Endothelial cell of umbilical vein (primary cell): Measurements from ENCODE around the gene NOL12. TPM values are rescaled to one million over a fixed set of nuclear protein-coding genes. Genes with fewer than 3 reads are reported as not detected.

Source experiments
- BruUV-seq: library from RNA; stranded (reverse); fragments of 400-500 nt; replicated peaks from 2 replicates; lab custom pipeline; 2021; lab: Mats Ljungman, UMichigan
- CTCF ChIA-PET: fragments of 300-600, 350-600 bp; sonication (Branson Sonifier 250); formaldehyde crosslinking; loops from one replicate; lab custom pipeline; 2021; ENCODE audit warnings: antibody characterized with exemption, inconsistent platforms; lab: Charles Lee
- POLR2A ChIA-PET: fragments of 300-600, 350-600 bp; sonication (Branson Sonifier 250); formaldehyde crosslinking; loops from one replicate; lab custom pipeline; 2021; ENCODE audit warnings: antibody characterized with exemption, inconsistent platforms; lab: Charles Lee
- DNase-seq: peaks from one replicate; pipeline ENCODE4 v3.0.0-alpha.2; 2011; ENCODE audit warnings: low read depth, low spot score
- FAIRE-seq: peaks from 2 replicates; lab custom pipeline; 2011; peaks lifted over from hg19 to GRCh38; lab: Jason Lieb, UNC
- H2AFZ ChIP-seq: 2 replicates; pipeline ENCODE4 v1.6.0; 2012; ENCODE audit warnings: low read depth, low read length, control low read depth, inconsistent platforms
- H3K27ac ChIP-seq: 2 replicates; pipeline ENCODE4 v1.5.1; 2011; ENCODE audit warnings: low read depth, mild to moderate bottlenecking, control low read depth, low read length, moderate library complexity; ENCODE audit not compliant: insufficient read depth
- H3K27me3 ChIP-seq, 2 experiments: 2 replicates each; pipeline versions ENCODE4 v1.6.0 to v1.6.1; 2011; ENCODE audit warnings: low read length in 2 of 2, mixed read lengths in 1 of 2; ENCODE audit not compliant: control insufficient read depth in 2 of 2, insufficient read depth in 2 of 2
- H3K36me3 ChIP-seq, 2 experiments: 2 replicates in 1 of 2; 3 replicates in 1 of 2; pipeline ENCODE4 v1.5.1; 2011; ENCODE audit warnings: low read length in 2 of 2, mild to moderate bottlenecking in 1 of 2, moderate library complexity in 1 of 2; ENCODE audit not compliant: control insufficient read depth in 2 of 2, insufficient read depth in 2 of 2; ENCODE audit errors: extremely low read depth in 1 of 2
- H3K4me1 ChIP-seq: 3 replicates; pipeline ENCODE4 v1.5.1; 2011; ENCODE audit warnings: mild to moderate bottlenecking, low read length; ENCODE audit not compliant: control insufficient read depth, insufficient read depth; ENCODE audit errors: extremely low read depth
- H3K4me2 ChIP-seq: 2 replicates; pipeline ENCODE4 v1.6.1; 2011; ENCODE audit warnings: low read length, control low read depth, mixed read lengths; ENCODE audit not compliant: insufficient read depth
- H3K4me3 ChIP-seq, 3 experiments: fragments of 200-600 bp in 1 of 3; sonication (generic), shearing (Covaris generic) in 1 of 3; replicated peaks in 1 of 3; 2 replicates each; pipeline ENCODE4 v1.5.1; 2011 to 2016; ENCODE audit warnings: control low read depth in 3 of 3, low read length in 3 of 3, mild to moderate bottlenecking in 2 of 3, inconsistent platforms in 1 of 3, low read depth in 1 of 3, moderate library complexity in 1 of 3; ENCODE audit not compliant: insufficient read depth in 1 of 3
- H3K79me2 ChIP-seq: 2 replicates; pipeline ENCODE4 v1.6.0; 2012; ENCODE audit warnings: low read length, inconsistent platforms; ENCODE audit not compliant: control insufficient read depth, insufficient read depth
- H3K9ac ChIP-seq: replicated peaks from 2 replicates; pipeline ENCODE3; 2011; ENCODE audit warnings: low read length, control low read depth; ENCODE audit not compliant: insufficient read depth; ENCODE audit errors: extremely low read depth
- H3K9me1 ChIP-seq: replicated peaks from 3 replicates; pipeline ENCODE4 v1.6.0; 2011; ENCODE audit warnings: mild to moderate bottlenecking, low read length; ENCODE audit not compliant: control insufficient read depth, insufficient read depth; ENCODE audit errors: extremely low read depth
- H3K9me3 ChIP-seq: replicated peaks from 2 replicates; pipeline ENCODE4 v1.5.1; 2012; ENCODE audit warnings: low read length, inconsistent platforms; ENCODE audit not compliant: control insufficient read depth, insufficient read depth
- H4K20me1 ChIP-seq: replicated peaks from 2 replicates; pipeline ENCODE3; 2011; ENCODE audit warnings: mild to moderate bottlenecking, low read length; ENCODE audit not compliant: control insufficient read depth, insufficient read depth; ENCODE audit errors: extremely low read depth
- CTCF ChIP-seq, 2 donors: IDR thresholded peaks; 1 replicate in 1 of 2; 2 replicates in 1 of 2; pipeline ENCODE4 v1.5.1; 2011; ENCODE audit warnings: low read length in 2 of 2, mild to moderate bottlenecking in 2 of 2, moderate library complexity in 2 of 2, control low read depth in 1 of 2, inconsistent platforms in 1 of 2, low read depth in 1 of 2; ENCODE audit not compliant: insufficient read depth in 1 of 2; ENCODE audit errors: extremely low read depth in 1 of 2
- EZH2 ChIP-seq: IDR thresholded peaks from 2 replicates; pipeline ENCODE4 v1.6.1; 2012; ENCODE audit warnings: borderline replicate concordance, low read depth, mild to moderate bottlenecking, moderate library complexity, low read length, inconsistent platforms; ENCODE audit not compliant: severe bottlenecking
- FOS ChIP-seq: IDR thresholded peaks from 2 replicates; pipeline ENCODE4 v1.6.1; 2011; ENCODE audit warnings: mild to moderate bottlenecking, low read length, moderate library complexity, borderline replicate concordance; ENCODE audit not compliant: insufficient read depth
- GATA2 ChIP-seq: IDR thresholded peaks from 2 replicates; pipeline ENCODE4 v1.7.0; 2011; ENCODE audit warnings: low read depth, mild to moderate bottlenecking, moderate library complexity, mixed read lengths, low read length; ENCODE audit not compliant: insufficient read length, insufficient read depth
- JUN ChIP-seq: IDR thresholded peaks from 2 replicates; pipeline ENCODE4 v1.6.1; 2011; ENCODE audit warnings: borderline replicate concordance, low read depth; ENCODE audit not compliant: insufficient read length, insufficient read depth
- MYC ChIP-seq: IDR thresholded peaks from one replicate; pipeline ENCODE4 v1.6.1; 2011; ENCODE audit warnings: mild to moderate bottlenecking, low read depth, low read length
- POLR2A ChIP-seq: IDR thresholded peaks from 2 replicates; pipeline ENCODE4 v1.6.1; 2012; ENCODE audit warnings: low read depth, mild to moderate bottlenecking, control low read depth, low read length
- POLR2AphosphoS5 ChIP-seq: IDR thresholded peaks from 2 replicates; pipeline ENCODE4 v1.6.1; 2012; ENCODE audit warnings: low read depth, mild to moderate bottlenecking, control low read depth, low read length, moderate library complexity; ENCODE audit not compliant: insufficient read depth
- dilution Hi-C: fragments of 300-500 bp; cut with MboI; formaldehyde crosslinking; loops from one replicate; pipeline ENCODE4 v1.15.0; 2019; ENCODE audit warnings: low sequenced_read_pairs; ENCODE audit not compliant: extremely low pct_ligation_motif_present
- intact Hi-C: fragments of 100-400 bp; cut with micrococcal nuclease; formaldehyde crosslinking; loops from one replicate; pipeline ENCODE4 v1.10.0; 2022
- polyA plus RNA-seq, 4 experiments: library from polyadenylated mRNA; depleted of rRNA in 3 of 4; stranded (reverse) in 3 of 4; unstranded in 1 of 4; fragments of >200 nt; gene quantifications; 2 replicates each; pipeline versions ENCODE4 v1.2.1 to v1.2.3, GENCODE V29; 2011 to 2012; ENCODE audit warnings: missing spikeins in 1 of 4
- total RNA-seq: library from RNA; stranded (reverse); gene quantifications from 2 replicates; pipeline ENCODE4 v1.2.3, GENCODE V29; 2021
- TF ChIP-seq, protein P1 (sequence below): IDR thresholded peaks from 2 replicates; pipeline ENCODE4 v1.6.1; 2011; ENCODE audit not compliant: insufficient read depth, insufficient read length

Gene NOL12
- total and polyA plus RNA-seq, 2 donors (not counting 3 experiments of a cell fraction or from before 2014, with no cell fraction given), result 23.2 to 29.1 TPM

DNA sequence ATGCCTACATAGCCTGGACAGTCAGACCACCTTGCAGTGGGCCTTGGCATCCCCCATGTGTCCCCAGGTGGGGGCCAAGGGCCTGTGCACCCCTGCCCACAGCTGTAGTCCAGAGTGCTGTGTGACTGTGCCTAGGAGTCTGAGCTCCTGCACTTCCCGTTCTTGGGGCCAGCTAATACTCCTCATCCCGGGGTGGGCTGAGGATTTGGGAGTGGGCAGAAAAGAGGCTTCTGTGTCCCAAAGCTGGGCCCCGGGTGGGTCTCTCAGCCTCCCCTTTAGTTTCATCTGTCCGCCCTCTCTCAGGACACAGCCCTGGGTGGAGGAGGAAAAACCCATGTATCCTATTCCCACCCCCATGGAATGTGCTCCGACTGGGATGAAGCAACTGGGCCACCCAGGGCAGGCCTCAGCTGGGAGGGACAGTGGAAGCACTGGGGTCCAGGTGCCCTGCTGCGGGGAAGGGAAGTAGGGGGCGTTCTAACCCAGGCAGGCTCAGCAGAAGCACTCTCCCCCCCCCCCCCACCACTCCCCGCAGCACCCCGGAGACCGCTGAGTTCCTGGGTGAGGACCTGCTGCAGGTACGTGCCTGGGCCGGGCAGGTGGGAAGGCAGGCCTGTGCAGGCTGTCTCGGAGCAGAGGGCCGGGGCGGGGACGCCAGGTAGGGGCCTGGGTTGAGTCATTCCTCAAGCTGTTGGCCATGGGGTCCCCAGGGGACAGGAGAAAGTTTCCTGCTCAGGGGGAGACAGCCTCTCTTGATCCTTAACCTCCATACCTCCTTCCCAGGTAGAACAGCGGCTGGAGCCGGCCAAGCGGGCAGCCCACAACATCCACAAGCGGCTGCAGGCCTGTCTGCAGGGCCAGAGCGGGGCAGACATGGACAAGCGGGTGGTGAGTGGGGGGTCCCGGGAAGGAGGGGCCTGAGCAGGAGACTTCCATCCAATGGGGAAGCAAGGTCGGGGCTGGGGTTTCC, 45.3 kb upstream of the NOL12 start:
- no peak for TF ChIP-seq CTCF (IDR thresholded peaks at IDR 0.05; ENCODE audit: extremely low read depth in 1 of 2, insufficient read depth in 1 of 2, low read depth in 1 of 2, low read length in 2 of 2)
- TF ChIP-seq MYC, result no peak
- CTCF ChIA-PET, result interaction anchor here (0.7 to 5.1 kb wide), 9 partner anchors 7 to 152 kb away, joined by 3 to 307 read pairs (median 48); partner anchors contain the start of genes LGALS1, NOL12 and PDXP
- Histone ChIP-seq H2AFZ (no peak overlapping the region), H3K9me1 (no peaks in the 10 kb centered on the region), H4K20me1 (no peaks in the 10 kb centered on the region), H3K79me2 (no peaks in the 10 kb centered on the region), H3K4me1 (peaks cover 2% of the 10 kb centered on the region), H3K27ac (no peak overlapping the region), H3K36me3 (no peaks in the 10 kb centered on the region), H3K27me3 (no peaks in the 10 kb centered on the region), H3K4me3 (no peak overlapping the region), H3K9ac (no peak overlapping the region), H3K9me3 (no peaks in the 10 kb centered on the region), H3K4me2 (no peak overlapping the region)
- POLR2A ChIA-PET, result no interaction called here
- BruUV-seq, result no TSS peak
- intact Hi-C loops (no loop called here), dilution Hi-C loops (no loop called here)
- DNase-seq, result no peak
- FAIRE-seq, result no peak

DNA sequence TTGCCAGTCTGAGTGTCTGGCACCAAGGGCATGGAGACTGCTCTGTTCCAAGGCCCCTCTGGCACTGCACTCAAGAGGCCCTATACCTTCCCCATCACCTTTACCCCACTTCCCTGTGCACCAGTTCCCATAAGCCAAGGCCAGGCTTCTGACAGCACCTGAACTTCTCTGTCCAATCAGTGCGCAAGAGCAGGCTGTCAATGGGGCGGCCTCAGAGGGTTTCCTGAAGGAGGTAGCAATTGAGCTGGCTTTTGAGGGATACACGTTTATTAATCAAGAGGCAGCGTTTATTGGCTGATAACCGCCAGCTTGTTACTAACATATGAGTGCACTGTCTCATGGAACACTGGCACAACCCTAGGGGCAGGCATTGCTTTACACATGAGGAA, 44.6 kb upstream of the NOL12 start:
- Histone ChIP-seq H3K36me3 (no peaks in the 10 kb centered on the region), H3K4me2 (no peak overlapping the region), H3K4me1 (peaks cover 2% of the 10 kb centered on the region), H3K27me3 (no peaks in the 10 kb centered on the region), H3K27ac (no peak overlapping the region), H4K20me1 (no peaks in the 10 kb centered on the region), H3K9me1 (no peaks in the 10 kb centered on the region), H3K4me3 (no peak overlapping the region), H3K79me2 (no peaks in the 10 kb centered on the region), H3K9ac (no peak overlapping the region), H2AFZ (no peak overlapping the region), H3K9me3 (no peaks in the 10 kb centered on the region)
- no peak for TF ChIP-seq GATA2
- no peak for TF ChIP-seq JUN
- no peak for TF ChIP-seq FOS
- TF ChIP-seq CTCF (IDR thresholded peaks at IDR 0.05; ENCODE audit: extremely low read depth in 1 of 2, insufficient read depth in 1 of 2, low read depth in 1 of 2, low read length in 2 of 2), result no peak
- no peak for TF ChIP-seq POLR2AphosphoS5
- TF ChIP-seq, protein P1, sequence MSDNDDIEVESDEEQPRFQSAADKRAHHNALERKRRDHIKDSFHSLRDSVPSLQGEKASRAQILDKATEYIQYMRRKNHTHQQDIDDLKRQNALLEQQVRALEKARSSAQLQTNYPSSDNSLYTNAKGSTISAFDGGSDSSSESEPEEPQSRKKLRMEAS, result no peak
- TF ChIP-seq POLR2A, result no peak
- TF ChIP-seq MYC, result no peak
- TF ChIP-seq EZH2, result no peak
- ChIA-PET CTCF (interaction anchor here (2.1 to 5.1 kb wide), 8 partner anchors 8 to 151 kb away, joined by 23 to 307 read pairs (median 54); partner anchors contain the start of genes LGALS1, NOL12 and PDXP), POLR2A (no interaction called here)
- dilution Hi-C loops (no loop called here), intact Hi-C loops (no loop called here)
- FAIRE-seq (no peak), DNase-seq (no peak)
- no TSS peak for BruUV-seq
